Germinal center (tissue), 1 donor: ENCODE data around the gene AFTPH.

Source experiments
- DNase-seq: peaks from one replicate; pipeline ENCODE4 v3.0.0; 2012; ENCODE audit warnings: mixed read lengths, low spot score

Gene AFTPH, protein sequence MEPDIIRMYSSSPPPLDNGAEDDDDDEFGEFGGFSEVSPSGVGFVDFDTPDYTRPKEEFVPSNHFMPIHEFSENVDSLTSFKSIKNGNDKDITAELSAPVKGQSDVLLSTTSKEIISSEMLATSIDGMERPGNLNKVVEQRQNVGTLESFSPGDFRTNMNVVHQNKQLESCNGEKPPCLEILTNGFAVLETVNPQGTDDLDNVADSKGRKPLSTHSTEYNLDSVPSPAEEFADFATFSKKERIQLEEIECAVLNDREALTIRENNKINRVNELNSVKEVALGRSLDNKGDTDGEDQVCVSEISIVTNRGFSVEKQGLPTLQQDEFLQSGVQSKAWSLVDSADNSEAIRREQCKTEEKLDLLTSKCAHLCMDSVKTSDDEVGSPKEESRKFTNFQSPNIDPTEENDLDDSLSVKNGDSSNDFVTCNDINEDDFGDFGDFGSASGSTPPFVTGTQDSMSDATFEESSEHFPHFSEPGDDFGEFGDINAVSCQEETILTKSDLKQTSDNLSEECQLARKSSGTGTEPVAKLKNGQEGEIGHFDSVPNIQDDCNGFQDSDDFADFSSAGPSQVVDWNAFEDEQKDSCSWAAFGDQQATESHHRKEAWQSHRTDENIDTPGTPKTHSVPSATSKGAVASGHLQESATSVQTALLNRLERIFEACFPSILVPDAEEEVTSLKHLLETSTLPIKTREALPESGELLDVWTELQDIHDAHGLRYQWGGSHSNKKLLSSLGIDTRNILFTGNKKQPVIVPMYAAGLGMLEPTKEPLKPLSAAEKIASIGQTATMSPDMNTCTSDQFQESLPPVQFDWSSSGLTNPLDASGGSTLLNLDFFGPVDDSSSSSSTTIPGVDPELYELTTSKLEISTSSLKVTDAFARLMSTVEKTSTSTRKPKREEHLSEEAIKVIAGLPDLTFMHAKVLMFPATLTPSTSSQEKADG

DNA sequence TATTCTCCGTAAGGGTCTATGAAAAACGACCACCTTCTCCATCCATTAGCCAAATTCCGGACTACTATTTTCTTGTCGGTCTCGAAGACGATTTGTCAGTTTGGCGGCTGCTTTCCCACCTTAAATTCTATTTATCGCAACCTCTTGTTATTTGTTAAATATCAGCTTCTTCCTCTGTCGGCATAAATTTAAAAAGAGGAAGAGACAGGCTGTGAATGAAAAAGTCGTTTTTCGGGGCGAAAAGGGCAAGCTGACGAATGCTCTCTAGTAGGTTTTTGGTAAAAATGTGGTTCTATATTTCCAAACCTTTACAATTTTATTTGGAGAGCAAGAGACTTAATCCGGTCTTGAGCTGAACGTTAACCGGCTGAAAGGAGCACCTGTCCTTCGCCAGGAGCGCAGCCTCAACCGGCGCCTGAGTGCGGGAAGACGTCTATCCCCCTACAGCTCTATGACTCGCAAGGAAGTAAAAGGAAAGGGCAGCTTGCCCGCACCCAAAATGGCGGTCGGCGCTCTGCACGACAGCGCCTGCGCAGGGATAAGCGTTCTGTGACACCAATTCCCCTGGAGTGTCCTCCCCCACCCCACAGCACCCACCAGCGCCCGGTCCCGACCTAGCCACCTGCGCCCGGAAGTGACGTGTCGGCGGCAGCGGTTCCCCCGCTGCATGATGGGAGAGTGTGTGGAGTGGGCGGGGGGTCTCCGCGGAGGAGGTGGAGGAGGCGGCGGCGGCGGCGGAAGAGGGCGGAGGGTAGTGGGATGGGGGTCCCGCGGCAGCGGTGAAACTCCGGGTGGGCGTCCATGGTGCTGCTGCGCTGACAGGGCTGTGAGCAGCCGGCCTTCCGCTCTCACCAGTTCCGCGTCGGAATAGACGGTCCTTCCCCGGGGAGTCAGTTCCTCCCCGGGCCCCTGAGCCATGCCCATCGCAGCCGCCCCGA is at the start of gene AFTPH:
TSS of gene AFTPH (plus strand) at position 663 of the 938 bp plus-strand sequence. CDS start 27,147 bp downstream, outside the sequence.
- DNase-seq: peak; percentile 98

DNA sequence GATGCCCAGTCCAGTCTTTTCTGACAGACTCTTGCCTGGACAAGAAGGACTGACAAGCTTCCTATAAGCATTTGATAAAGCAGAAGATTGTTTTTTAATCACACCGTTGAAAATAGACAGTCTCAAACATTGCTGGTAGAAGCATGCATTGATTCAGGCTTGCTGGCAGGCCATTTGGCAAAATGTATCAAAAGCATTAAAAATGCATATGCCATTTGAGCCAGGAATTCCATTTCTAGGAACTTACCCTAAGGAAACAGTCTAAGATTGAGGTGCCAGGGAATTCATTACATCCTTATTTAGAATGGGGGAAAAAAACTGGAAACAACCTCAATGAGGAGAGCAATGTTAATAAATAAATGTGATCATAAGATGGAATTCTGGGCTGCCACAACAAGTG is 49.5 kb upstream of the AFTPH start:
- no peak for DNase-seq

DNA sequence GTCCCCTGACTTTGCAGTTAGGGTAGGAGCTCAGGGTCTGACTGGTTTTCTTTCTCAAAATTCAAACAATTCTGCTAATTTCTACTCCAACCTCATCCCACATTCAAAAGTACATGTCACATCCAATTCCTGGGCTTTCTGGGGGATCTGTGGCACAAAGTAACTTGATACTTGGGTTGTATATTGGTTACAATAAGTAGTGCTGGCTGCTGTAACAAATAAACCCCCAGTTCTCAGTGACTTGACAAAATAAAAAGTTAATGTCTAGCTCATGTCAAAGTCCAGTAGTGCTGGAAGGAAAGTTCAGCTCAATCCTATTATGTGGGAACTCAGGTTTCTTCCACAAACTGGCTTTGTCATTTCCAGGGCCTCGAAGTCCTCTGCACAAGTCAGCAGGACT is 47.1 kb upstream of the AFTPH start:
- no peak for DNase-seq

DNA sequence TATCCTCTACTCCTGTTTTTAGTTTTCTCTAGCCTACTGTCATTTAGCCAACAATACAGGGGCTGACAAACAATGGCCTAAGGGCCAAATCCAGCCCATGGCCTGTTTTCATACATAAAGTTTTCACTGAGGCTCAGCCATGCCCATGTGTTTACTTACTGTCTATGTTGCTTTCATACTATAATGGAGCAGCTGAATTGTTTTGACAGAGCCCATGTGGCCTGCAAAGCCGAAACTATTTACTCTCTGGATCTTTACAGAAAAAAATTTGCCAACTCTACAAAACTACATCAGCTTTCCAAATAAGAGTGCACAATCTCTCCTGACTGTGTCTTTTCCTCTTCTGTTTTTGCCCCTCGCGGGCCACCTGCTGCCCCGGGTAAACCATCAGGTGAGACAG is 46.1 kb upstream of the AFTPH start:
- DNase-seq: no peak

DNA sequence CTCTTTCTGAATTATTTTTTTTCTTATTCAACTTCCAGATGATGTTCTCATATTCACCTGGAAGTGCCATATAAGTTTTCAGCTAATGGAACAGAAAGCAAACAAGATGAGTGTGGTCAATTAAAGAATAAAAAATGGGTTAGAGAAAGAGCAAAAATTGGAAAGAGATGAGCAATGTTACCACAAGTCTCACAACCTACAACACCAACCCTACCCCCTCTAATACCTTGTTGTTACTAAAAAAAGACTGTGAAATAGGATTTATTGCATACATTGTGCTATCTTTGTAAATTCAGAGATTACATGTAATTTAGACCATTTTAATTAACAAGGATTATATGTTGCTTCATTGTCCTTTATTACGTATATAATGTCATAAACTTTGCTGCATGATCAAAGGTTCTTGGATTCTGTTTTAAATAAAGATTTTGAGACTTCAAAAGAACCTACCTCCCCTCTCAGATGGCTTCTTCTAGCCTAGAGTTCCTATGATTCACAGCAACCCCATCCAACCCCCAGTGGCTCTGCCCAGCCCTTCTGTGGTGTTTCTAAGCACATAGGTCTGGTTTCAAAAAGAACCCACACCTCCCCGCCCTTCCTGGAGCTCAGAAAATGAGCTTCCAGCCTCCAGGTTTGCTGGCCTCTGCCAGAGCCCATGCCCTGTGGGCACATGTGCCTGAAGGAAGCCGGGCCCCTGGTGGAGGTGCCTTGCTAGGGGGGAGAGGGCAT is 45.5 kb upstream of the AFTPH start:
- no peak for DNase-seq

DNA sequence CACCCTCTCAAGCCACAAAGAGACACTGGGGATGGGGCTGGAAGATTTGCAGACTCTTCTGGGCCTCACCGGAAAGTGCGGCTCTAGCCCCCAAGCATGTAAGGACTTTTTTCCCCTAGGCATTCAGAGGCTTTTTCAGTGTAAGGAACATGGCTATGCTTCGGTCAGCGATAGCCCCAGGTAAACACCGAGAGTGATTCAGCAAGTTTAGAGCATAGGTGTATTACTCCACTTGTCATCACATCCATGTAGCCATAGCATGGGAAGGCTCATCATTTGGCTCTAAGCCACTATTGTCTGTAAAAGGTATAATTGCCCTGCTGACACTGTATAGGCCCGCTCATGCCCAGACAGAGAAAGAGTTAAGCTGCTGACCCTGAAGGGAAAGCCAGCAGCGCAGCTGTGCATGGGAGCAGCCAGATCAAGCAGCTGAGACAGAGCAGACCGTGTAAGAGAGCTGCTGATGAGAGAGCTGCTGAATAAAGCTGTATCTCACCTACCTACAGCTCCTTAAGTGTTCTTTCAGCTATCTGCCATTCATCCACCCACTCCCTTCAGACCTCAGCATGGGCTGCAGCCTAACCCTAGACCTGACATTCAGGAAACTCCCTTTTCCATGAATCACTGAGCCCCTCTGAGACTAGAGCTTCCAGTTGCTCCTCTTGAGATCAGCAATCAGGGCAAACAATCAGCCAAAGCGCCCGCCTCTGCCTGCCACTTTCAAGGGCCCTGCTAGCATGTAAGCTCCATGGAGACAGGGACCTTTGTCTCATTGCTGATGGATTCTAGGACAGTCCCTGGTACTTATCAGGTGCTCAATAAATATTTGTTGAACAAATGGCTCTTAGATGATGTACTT is 44.6 kb upstream of the AFTPH start:
- DNase-seq: no peak

DNA sequence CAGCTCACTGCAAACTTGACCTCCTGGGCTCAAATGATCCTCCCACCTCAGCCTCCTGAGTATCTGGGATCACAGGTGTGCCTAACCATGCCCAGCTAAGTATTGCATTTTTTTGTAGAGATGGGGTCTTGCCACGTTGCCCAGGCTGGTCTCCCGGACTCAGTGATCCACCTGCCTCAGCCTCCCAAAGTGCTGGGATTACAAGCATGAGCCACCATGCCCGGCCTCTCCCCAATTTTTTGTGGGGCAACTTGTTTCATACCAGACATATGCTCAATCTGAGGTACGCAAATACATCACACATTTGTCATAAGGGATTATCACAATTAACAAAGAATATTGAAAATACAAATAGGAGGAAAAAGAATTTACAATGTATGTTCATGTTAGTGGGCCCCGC is 42.5 kb upstream of the AFTPH start:
- no peak for DNase-seq

DNA sequence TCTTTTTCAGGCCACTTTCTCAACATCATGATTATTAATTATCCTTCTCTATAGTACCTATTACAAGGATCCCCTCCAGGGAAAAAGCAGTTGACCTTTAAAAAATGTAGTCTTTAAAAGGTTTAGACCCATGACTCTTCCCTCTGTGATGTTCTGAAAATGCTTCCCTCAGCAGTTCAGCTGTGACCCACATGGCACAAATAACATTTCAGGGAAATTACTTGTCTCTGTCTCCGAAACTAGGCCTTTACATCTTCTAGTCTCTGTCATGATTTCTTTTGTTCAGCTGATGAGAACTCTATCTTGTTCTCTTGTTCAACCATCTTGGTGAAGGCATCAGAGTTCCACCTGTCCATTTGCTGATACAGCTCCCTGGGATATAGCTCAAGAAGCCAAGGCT is 41.9 kb upstream of the AFTPH start:
- no peak for DNase-seq

DNA sequence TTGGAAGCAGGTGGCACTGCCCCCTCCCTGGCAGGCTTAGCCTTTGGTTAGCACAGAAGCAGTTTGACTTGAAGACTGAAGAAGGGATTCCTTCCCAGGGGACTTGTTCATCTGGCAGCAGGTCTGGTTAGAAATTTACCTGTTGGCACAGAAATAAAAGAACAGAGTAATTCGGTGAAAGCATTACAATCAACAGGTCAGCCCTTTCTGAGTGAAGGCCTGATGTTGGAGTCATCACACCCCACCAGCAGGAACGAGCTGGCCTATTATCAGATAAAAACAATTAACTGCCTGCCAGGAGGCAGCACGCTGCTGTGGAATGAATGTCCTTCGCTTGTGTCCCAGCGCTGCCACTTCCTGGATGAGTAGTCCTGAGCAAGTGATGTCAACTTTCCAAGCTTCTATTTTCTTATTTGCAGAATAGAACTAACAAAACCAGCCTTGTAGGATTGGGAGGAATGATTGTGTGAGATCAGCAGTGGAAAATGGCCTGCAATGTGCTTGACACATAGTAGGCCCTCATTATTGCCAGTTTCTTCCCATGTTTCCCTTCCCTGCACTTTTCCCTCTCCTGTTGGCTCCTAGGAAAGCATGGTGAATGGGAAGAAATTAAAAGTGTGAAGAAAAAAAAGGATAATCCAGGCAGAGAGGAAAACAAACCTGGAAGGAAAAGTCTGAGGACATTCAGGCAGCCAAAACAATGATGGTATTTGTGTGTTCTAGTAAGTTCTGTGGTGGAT is 41.2 kb upstream of the AFTPH start:
- DNase-seq: no peak

DNA sequence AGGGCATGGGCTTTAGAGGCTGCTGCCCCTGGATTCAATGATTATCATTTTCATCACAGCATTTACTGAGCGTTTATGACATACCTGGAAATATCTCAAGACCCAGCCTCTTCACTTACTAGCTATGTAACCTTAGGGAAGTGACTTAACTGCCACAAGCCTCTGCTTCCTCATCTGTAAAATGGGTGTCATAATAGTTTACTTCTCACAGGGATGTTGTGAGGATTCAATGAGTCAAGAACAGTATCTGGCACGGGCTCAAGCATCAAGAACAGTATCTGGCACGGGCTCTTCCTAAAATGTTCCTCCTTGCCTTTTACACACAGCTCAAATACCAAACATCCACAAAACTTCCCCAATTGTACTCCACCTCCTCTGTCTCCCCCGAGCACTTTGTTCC is 38.8 kb upstream of the AFTPH start:
- DNase-seq: no peak

DNA sequence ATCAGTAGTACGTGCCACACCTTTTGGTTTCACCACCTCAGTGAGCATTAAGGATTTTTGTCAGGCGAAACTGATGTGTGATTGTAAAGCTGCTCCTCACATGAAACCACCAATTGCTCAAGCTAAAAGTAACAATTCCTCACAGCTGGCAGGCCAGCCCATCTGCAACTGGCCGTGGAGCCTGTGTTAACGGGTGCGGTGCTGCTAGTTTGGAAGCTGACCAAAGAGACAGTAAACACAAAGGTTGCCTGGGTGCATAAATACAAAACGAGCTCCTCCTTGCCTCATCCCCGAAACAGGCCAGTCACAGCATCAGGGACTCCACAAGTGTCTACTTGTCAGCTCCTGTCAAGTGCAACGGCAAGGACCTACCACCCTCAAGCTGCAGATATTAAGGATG is 38.2 kb upstream of the AFTPH start:
- DNase-seq: no peak

DNA sequence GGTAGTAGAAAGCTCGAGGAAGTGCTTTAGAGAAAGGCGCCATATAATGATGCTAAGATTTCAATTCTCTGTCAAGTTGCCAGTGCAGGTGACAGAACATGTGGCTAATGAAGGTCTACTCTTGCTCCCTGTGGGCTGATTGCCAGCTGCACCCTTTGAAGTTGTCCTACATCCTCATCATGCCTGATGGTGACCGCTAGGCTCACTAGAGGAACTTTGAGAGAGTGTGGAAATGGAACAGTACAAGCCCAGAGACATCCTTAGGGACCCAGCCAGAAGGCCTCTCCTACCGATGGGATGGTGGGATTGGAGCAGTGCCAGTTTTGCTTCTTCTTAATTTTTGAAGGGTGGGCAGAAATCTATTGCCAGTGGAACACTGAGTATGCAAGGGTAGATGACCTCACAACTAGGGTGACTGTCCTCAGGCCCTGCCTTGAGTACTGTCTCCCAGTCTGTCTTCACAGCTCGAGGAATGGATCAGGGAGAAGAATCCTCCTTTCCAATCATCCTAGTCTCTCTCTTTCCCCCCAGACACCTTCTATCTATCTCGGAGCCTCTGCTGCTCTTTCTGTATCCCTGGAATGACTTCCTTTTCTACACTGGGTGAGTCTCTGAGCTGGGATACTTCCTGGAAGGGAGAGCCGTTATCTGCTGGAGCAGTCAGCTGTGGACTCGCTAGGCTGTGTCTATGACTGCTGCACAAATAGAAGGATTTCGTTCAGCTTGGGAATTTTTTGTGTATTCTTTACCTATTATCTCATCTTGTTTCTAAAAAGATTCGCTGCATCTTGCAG is 36.7 kb upstream of the AFTPH start:
- no peak for DNase-seq

DNA sequence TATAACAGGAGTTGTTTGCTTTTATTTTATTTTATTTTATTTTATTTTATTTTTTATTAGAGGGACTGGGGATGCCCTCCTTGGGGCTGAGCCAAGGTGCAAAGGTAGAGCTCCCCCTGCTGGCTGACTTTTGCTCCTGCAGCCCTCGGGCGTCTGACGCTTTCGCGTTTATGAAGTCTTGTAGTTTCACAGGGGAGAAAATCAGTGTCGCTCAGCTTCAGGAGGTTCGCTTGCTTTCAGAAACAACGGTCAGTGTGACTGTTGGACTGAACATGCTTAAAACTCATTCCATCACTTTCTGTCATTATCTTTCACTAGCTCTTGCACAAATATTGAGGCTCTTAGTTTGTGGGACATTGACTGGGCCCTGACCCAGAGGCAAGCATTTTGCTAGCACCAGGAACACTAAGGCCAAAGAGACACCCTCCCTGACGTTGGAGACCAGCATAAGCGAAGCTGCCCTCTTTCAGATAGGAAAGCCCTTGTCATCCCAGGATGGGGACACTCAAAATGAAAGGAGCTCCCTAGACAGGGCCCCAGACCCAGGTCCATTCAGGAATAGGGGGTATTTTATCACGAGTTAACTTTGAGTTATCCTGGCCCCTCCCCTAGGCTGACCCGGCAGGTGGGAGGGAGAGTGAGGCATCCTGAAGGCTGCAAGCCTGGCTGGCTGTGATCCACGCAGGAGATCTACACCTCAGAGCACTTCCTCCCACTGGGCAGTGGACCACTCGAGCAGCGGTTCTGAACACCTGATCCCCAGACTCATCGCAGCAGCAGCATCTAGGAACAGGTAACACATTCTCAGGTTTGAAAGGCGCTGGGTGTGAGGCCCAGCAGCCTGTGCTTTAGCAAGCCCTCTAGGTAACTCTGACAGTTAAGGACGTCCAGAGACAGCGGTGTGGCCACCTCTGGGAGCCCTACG is 35.8 kb upstream of the AFTPH start:
- DNase-seq: peak; percentile 76

DNA sequence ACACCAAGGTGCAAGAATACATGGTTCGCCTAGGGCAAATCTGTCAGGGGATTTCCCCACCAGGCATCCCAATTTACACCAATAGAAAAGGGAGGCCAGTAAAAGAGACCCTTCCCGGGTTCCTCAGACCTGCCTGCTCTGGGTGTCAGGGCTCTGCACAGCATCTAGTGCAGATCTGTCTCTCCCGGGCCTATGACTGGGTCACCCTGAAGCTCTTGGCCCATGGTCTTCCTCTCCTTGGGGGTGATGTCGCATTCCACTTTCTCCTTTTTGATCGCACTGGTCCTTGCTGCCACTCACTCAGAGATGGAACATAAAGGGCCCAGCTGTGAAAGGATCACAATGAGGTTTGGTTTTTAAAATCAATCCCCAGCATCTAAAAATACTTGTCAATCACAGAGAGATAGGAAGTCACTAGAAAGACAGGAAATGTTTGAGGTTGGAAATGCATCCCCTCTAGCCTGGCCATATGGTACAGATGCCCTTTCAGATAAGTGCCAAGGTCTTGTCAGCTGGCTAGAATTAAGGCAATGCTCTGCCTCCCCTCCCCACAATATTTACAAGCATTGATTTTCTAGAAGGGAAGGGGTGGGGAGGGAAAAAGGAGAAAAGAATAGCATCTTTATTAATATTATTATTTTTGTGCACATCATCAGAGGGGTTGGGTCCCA is 34.9 kb upstream of the AFTPH start:
- no peak for DNase-seq

DNA sequence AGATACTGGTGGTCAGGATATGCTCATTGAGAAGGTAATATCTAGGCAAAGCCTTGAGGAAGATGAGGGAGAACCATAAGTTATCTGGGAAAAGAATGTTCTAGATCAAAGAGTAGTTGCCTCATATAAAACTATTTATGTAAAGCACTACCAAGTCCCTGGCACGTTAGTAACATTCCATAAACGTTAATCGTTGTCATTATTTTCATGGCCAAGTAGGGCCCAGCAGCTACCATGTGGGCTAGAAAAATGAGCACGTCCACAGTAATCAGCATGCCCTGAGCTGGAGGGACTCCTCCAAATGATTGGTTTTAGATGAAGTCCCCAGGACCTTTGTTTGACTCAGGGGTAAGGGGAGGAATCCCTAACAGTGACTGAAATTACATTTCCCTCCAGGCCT is 32.7 kb upstream of the AFTPH start:
- no peak for DNase-seq

DNA sequence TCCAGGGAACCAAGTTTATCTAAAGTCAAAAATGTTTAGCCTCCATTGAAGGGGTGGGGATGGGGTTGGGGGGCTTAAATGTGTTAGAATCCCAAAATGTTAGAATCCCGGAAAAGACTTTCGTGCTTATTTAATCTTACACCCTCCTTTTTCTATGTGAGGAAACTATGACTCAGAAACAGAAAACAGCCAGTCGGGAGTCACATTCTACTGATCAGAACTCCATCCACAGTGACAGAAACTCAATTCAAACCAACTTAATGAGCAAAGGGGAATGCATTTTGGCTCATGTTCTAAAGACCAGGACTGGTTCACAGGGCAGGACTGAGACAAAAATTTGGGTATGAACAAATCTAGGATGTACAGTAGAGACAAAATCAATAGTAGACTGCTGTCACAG is 31.9 kb upstream of the AFTPH start:
- DNase-seq: no peak

DNA sequence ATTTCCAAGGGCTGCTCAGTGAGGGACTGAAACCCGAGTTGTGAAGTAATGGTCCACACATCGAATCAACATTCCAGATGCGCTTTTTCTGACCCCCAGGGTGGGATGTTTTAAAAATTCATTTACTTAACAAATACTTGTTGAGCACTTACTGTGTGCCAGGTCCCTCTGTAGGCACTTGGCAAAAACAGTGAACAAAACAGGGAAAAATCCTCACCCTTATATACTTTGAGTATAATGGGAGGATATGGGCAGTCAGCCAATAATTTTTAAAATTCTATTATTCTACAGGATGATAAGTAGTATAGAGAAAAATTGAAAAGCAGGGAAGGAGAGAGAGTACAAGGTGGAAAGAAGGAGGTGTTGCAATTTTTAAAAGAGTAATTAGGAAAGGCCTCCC is 31.3 kb upstream of the AFTPH start:
- no peak for DNase-seq
